Hepatocyte (in vitro differentiated cells): ENCODE measurements around the gene CYTH4. TPM values are rescaled to one million over a fixed set of nuclear protein-coding genes. Genes with fewer than 3 reads are reported as not detected.

ENCODE experiments used
- DNase-seq: peaks from one replicate; pipeline ENCODE4 v3.0.0-alpha.2; 2016; ENCODE audit warnings: low spot score
- H2AFZ ChIP-seq: fragments of 200-600 bp; sonication (generic); 2 replicates; pipeline ENCODE4 v1.6.0; 2016; ENCODE audit warnings: antibody characterized with exemption, mild to moderate bottlenecking
- H3K27ac ChIP-seq: fragments of 200-600 bp; sonication (generic); 2 replicates; pipeline ENCODE4 v1.5.1; 2016; ENCODE audit warnings: mild to moderate bottlenecking
- H3K27me3 ChIP-seq: fragments of 200-600 bp; sonication (generic); 2 replicates; pipeline ENCODE4 v1.6.1; 2016
- H3K36me3 ChIP-seq: fragments of 200-600 bp; sonication (generic); replicated peaks from 2 replicates; pipeline ENCODE4 v1.5.1; 2016; ENCODE audit warnings: low read depth; ENCODE audit not compliant: insufficient read depth
- H3K4me1 ChIP-seq: fragments of 200-600 bp; sonication (generic); 2 replicates; pipeline ENCODE4 v1.5.1; 2016; ENCODE audit warnings: mild to moderate bottlenecking, moderate library complexity; ENCODE audit not compliant: insufficient read depth
- H3K4me2 ChIP-seq: fragments of 200-600 bp; sonication (generic); 2 replicates; pipeline ENCODE4 v1.6.0; 2016
- H3K4me3 ChIP-seq: fragments of 200-600 bp; sonication (generic); 2 replicates; pipeline ENCODE4 v1.5.1; 2016; ENCODE audit warnings: mild to moderate bottlenecking
- H3K79me2 ChIP-seq: fragments of 200-600 bp; sonication (generic); 2 replicates; pipeline ENCODE4 v1.6.0; 2017; ENCODE audit warnings: mild to moderate bottlenecking
- H3K9me2 ChIP-seq: fragments of 200-600 bp; sonication (generic); replicated peaks from 2 replicates; pipeline ENCODE4 v1.6.0; 2017; ENCODE audit warnings: mild to moderate bottlenecking; ENCODE audit not compliant: insufficient read depth
- H3K9me3 ChIP-seq: fragments of 200-600 bp; sonication (generic); 2 replicates; pipeline ENCODE4 v1.5.1; 2016; ENCODE audit warnings: low read depth, mild to moderate bottlenecking
- H4K20me1 ChIP-seq: fragments of 200-600 bp; sonication (generic); 2 replicates; pipeline ENCODE4 v1.6.0; 2016; ENCODE audit warnings: mild to moderate bottlenecking; ENCODE audit not compliant: insufficient read depth, poor library complexity, severe bottlenecking
- EZH2 ChIP-seq: fragments of 200-600 bp; sonication (generic); IDR thresholded peaks from 2 replicates; pipeline ENCODE4 v1.6.1; 2016; ENCODE audit warnings: antibody characterized with exemption, mild to moderate bottlenecking, borderline replicate concordance
- EZH2phosphoT487 ChIP-seq: fragments of 200-600 bp; sonication (generic); IDR thresholded peaks from one replicate; pipeline ENCODE4 v1.6.1; 2018; ENCODE audit warnings: antibody characterized with exemption, mild to moderate bottlenecking, low read depth, moderate library complexity; ENCODE audit not compliant: unreplicated experiment, severe bottlenecking
- WGBS: methylation state at CpG from one replicate; pipeline ENCODE4 v1.1.6; 2016; ENCODE audit warnings: low lambda C conversion rate; ENCODE audit errors: missing lambda C conversion rate; 5-methylcytosine and 5-hydroxymethylcytosine counted together
- polyA plus RNA-seq: library from polyadenylated mRNA; unstranded; fragments of >200 nt; fragmentation: Nextera tagmentation; extraction: Ambion mirVana; gene quantifications from 2 replicates; pipeline ENCODE4 v1.2.1, GENCODE V29; 2016
- total RNA-seq: library from RNA; depleted of rRNA; stranded (reverse); fragments of >200 nt; gene quantifications from 2 replicates; pipeline ENCODE4 v1.2.3, GENCODE V29; 2014
- TF ChIP-seq, protein P1 (sequence below): fragments of 200-600 bp; sonication (generic); IDR thresholded peaks from 2 replicates; pipeline ENCODE4 v1.5.1; 2016; ENCODE audit warnings: antibody characterized with exemption, mild to moderate bottlenecking; ENCODE audit not compliant: poor library complexity

Gene CYTH4
- total and polyA plus RNA-seq, 2 experiments from 2014 or later = 0.57 to 0.94 TPM

DNA sequence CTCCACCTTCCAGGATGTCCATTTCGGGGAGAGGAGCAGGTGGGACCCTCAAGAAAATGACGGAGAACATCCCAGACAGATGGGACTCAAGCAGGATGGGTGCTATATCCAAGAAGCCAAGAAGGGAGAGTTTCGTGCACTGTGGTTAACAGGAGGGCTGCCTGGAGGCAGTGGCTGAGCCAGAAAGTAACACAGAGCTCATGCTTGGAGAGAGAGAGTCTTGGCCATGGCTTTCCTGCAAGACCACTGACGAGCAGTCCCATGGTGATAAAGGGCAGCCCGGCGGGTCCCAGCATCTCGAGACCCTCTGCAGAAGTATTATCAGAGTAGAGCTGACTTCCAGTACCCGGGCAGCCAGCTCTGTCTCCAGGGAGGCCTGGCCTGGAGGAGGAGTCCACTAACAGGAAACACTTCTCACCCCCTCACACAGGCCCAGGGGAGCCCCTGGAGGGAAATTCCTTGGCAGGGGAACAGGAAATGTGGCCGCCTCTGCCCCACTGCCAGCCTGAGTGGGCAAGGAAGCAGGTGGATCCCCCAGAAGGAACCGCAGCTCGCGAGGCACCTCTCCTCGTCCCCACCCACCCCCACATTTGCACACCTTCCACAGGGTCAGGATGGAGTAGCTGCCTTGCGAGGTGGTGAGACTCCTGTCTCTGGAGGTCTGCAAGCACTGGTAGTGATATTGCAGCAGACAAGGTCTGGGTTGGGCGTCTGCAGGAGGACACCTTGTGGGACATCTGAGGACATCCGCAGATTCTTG is 32.2 kb downstream of the CYTH4 start:
- Histone ChIP-seq H3K9me3 (no peaks in the 10 kb centered on the region), H3K79me2 (no peaks in the 10 kb centered on the region), H3K27me3 (no peaks in the 10 kb centered on the region), H3K36me3 (no peaks in the 10 kb centered on the region), H4K20me1 (no peaks in the 10 kb centered on the region), H3K4me3 (no peak overlapping the region), H3K9me2 (no peaks in the 10 kb centered on the region), H3K4me2 (no peak overlapping the region), H3K27ac (no peak overlapping the region), H3K4me1 (peaks cover 5% of the 10 kb centered on the region), H2AFZ (no peak overlapping the region)
- TF ChIP-seq EZH2 = no peak
- TF ChIP-seq EZH2phosphoT487 = no peak
- no peak for DNase-seq
- 81% methylated on average over 16 of the region's 16 CpGs for WGBS

DNA sequence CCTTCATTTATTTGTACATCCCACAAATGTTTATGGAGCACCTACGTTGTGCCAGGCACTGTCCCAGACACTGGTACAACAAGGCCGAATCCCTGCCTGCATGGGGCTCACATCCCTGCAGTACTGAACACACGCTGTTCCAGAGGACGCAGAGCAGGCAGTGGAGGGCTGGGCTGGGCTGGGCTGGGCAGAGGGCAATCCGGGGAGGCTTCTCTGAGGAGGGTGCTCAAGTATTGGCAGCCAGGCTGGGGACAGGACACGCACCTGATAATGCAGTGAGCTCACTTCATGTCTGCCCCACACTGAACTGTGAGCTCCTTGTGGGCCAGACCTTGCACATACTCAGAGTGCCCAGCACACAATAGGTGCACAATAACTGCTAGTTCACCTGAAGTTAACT is 34.1 kb downstream of the CYTH4 start:
- 86% methylated on average over 6 of the region's 6 CpGs for WGBS
- no peaks in the 10 kb centered on the region for H3K27me3 ChIP-seq
- peaks cover 5% of the 10 kb centered on the region for H3K4me1 ChIP-seq
- H3K4me3 ChIP-seq = no peak overlapping the region
- H3K9me2 ChIP-seq = no peaks in the 10 kb centered on the region
- TF ChIP-seq, protein P1, sequence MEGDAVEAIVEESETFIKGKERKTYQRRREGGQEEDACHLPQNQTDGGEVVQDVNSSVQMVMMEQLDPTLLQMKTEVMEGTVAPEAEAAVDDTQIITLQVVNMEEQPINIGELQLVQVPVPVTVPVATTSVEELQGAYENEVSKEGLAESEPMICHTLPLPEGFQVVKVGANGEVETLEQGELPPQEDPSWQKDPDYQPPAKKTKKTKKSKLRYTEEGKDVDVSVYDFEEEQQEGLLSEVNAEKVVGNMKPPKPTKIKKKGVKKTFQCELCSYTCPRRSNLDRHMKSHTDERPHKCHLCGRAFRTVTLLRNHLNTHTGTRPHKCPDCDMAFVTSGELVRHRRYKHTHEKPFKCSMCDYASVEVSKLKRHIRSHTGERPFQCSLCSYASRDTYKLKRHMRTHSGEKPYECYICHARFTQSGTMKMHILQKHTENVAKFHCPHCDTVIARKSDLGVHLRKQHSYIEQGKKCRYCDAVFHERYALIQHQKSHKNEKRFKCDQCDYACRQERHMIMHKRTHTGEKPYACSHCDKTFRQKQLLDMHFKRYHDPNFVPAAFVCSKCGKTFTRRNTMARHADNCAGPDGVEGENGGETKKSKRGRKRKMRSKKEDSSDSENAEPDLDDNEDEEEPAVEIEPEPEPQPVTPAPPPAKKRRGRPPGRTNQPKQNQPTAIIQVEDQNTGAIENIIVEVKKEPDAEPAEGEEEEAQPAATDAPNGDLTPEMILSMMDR = no peak
- TF ChIP-seq EZH2 (no peak), EZH2phosphoT487 (no peak)
- H4K20me1 ChIP-seq = no peaks in the 10 kb centered on the region
- H3K36me3 ChIP-seq = no peaks in the 10 kb centered on the region
- no peak overlapping the region for H3K27ac ChIP-seq
- DNase-seq = no peak
- H3K79me2 ChIP-seq = no peaks in the 10 kb centered on the region
- no peak overlapping the region for H2AFZ ChIP-seq
- no peak overlapping the region for H3K4me2 ChIP-seq
- no peaks in the 10 kb centered on the region for H3K9me3 ChIP-seq

DNA sequence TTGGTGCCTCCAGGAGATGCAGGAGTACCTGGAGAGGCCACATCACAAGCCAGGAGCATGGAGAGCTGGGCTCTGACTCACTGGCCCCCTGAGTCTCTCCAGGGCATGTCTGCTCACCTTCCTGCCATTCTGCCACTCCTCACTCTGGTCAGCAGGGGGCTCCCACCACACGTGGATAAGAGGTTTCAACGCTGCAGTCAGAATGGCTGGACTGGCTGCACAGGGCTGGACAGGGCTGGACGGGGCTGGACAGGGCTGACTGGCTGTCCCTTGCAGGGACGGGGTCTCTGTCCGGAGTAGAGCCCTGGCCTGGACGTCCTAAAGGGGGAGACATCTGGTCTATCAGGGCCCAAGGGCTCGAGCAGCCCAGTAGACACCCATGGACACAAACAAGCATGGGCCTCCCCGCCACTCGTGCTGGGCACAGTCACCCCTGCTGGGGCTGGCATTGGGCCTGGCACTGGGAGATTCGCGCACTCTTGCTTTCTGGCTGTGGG is 34.6 kb downstream of the CYTH4 start:
- no peaks in the 10 kb centered on the region for H3K79me2 ChIP-seq
- no peak overlapping the region for H3K27ac ChIP-seq
- H3K9me2 ChIP-seq = no peaks in the 10 kb centered on the region
- no peaks in the 10 kb centered on the region for H3K9me3 ChIP-seq
- no peaks in the 10 kb centered on the region for H3K27me3 ChIP-seq
- H4K20me1 ChIP-seq = no peaks in the 10 kb centered on the region
- no peak overlapping the region for H3K4me2 ChIP-seq
- WGBS = 46% methylated on average over 11 of the region's 11 CpGs
- peak; percentile 94 for DNase-seq
- H3K4me3 ChIP-seq = no peak overlapping the region
- peaks cover 5% of the 10 kb centered on the region for H3K4me1 ChIP-seq
- TF ChIP-seq EZH2 = no peak
- TF ChIP-seq, protein P1 = peak; percentile 89
- TF ChIP-seq EZH2phosphoT487 = no peak
- no peaks in the 10 kb centered on the region for H3K36me3 ChIP-seq
- H2AFZ ChIP-seq = no peak overlapping the region

DNA sequence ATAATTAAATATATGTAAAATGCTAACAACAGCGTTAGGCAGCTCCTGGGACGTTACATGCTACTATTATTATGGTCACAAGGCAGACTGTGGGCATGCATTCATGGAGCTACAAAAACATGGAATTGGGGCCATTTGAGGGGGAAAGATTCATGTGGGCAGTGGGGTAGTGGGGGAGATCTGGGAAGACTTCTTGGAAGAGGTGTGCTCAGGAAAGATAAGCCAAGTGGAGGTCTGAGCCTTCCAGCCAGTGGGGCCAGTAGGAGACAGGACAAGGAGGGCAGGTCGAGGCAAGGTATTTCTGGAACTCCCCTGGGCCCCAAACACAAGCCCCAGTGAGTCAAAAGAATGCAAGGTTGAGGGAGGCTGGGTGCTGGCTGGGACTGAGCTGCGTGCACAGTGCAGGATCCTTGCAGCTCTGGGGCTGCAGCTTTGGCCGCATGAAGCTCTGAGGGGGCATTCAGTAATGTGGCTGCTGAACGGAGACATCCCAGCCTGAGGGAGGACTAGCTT is 35.4 kb downstream of the CYTH4 start:
- H3K4me2 ChIP-seq = no peak overlapping the region
- peaks cover 5% of the 10 kb centered on the region for H3K4me1 ChIP-seq
- TF ChIP-seq EZH2phosphoT487 (no peak), EZH2 (no peak)
- TF ChIP-seq, protein P1 = no peak

More for the DNA sequence above, 35.4 kb downstream of the CYTH4 start:
- WGBS = 83% methylated on average over 6 of the region's 6 CpGs
- no peaks in the 10 kb centered on the region for H3K79me2 ChIP-seq
- DNase-seq = no peak
- H3K27ac ChIP-seq = no peak overlapping the region
- H3K36me3 ChIP-seq = no peaks in the 10 kb centered on the region
- H2AFZ ChIP-seq = no peak overlapping the region
- H4K20me1 ChIP-seq = no peaks in the 10 kb centered on the region
- H3K9me2 ChIP-seq = no peaks in the 10 kb centered on the region
- no peak overlapping the region for H3K4me3 ChIP-seq
- H3K27me3 ChIP-seq = peaks cover 4% of the 10 kb centered on the region
- H3K9me3 ChIP-seq = no peaks in the 10 kb centered on the region
